Tongue (tissue), 2 donors: ENCODE measurements around the gene PKN1. TPM values are rescaled to one million over a fixed set of nuclear protein-coding genes. Genes with fewer than 3 reads are reported as not detected.

ENCODE experiments used
- DNase-seq: peaks from one replicate; pipeline ENCODE4 v3.0.0-alpha.2; 2015
- total RNA-seq: library from RNA; depleted of rRNA; stranded (reverse); fragments of >200 nt; gene quantifications from one replicate; pipeline ENCODE4 v1.2.3, GENCODE V29; 2014

The PKN1 gene
- total RNA-seq, 1 donor from 2014 or later = 83.0 TPM

DNA sequence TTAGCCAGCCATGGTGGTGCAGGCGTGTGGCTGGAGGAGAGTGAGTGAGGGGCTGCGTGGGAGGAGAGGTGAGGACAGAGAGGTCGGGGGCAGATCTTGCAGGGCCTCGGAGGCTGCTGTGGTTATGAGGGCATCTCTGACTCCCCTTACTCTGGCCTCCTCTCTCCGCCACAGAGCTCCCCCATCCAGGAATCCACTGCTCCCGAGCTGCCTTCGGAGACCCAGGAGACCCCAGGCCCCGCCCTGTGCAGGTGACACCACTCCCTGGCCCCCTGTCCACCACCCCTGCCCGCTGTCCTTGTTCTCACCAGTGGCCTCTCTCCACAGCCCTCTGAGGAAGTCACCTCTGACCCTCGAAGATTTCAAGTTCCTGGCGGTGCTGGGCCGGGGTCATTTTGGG is 34.3 kb downstream of the PKN1 start:
- DNase-seq = no peak

DNA sequence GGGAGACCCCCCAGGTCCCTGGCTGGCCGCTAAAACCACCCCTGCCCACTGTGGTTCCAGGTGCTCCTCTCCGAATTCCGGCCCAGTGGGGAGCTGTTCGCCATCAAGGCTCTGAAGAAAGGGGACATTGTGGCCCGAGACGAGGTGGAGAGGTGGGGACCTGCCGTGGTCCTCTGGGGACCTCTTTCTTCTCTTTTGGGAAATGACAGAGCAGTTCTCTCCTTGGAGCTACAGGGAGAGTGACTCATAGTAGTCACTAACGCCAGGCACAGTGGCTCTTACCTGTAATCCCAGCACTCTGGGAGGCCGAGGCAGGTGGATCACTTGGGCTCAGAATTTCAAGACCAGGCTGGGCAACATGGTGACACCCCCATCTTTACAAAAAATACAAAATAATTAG is 34.7 kb downstream of the PKN1 start:
- DNase-seq = no peak

DNA sequence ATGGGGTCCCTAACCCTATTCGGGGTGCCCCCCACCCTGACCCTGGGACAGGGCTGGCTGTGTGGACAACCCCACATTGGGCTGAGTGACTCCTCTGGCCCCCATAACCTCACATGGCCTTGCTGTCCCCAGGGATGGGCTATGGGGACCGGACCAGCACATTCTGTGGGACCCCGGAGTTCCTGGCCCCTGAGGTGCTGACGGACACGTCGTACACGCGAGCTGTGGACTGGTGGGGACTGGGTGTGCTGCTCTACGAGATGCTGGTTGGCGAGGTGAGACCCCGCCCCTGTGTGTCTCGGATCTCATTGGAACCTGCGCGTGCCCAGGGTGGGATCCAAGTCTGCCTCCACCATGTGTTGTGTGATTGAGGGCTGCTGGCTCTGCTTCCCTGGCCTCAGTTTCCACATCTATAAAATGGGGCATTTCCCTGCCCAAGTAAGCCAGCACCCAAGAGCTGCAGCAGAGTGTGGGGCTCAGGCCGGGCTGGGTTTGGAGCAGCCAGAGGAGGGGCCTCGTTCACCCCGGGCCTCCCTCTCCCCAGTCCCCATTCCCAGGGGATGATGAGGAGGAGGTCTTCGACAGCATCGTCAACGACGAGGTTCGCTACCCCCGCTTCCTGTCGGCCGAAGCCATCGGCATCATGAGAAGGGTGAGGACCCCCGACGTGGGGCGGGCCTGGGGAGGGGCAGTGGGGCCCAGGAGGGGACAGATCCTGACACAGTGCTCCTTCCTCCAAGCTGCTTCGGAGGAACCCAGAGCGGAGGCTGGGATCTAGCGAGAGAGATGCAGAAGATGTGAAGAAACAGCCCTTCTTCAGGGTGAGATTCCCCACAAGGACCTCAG is 37.1 kb downstream of the PKN1 start:
- DNase-seq = no peak

DNA sequence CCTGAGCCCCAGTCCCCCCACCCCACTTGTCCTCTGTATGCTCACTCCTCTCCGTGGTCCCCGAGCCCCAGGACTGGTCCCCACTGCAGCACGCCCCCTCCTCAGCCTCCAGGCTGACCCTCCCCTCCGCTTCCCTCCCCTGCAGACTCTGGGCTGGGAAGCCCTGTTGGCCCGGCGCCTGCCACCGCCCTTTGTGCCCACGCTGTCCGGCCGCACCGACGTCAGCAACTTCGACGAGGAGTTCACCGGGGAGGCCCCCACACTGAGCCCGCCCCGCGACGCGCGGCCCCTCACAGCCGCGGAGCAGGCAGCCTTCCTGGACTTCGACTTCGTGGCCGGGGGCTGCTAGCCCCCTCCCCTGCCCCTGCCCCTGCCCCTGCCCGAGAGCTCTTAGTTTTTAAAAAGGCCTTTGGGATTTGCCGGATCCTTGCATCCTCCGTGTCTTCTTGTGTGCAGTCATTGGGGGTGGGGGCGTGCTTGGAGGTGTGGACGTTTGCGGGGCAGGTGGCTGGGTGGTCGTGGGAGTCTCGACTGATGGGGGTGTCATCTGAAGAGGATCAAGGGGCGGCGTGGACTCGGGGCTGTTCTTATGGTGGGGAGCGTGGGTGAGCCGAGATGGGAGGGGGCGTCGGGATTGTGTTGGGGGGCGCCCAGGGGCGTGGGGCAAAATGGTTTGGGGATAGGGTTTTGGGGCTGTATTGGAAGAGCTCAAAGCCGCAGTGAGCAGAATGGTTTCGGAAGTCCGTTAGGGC is 38.5 kb downstream of the PKN1 start:
- no peak for DNase-seq

DNA sequence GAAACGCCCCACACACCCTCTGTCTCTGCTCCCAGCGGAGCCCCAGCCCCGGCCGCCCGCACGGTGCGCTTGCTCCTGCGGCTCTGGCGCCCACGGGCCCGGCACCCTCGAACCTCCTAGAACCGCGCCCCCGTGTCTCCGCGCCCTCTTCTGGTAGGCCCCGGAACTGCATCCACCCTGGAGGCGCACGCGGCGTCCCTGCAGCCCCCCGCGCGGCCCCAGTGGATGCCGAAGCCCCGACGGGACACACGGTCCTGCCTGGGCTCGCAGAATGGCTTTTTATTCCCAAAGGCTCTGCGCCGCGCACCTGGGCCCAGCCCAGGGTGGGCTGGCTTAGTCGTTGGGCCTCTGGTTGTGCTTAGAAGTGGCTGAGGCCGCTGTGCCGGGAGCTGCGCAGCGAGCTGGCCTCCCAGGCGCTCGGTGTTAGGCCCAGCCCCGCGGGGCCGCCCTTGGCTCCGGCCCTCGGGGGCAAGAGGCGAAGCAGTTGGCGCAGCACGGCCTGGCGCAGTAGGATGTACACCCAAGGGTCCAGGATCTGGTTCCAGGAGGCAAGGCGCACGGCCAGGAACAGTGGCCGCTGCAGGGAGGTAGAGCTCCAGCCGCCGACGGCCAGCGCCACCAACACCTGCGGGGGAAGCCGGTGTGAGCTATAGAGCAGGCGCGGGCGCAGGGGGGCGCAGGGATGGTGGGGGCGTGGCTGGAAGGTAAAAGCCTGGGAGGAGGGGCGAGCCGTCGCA is 39.3 kb downstream of the PKN1 start:
- peak; percentile 82 for DNase-seq

DNA sequence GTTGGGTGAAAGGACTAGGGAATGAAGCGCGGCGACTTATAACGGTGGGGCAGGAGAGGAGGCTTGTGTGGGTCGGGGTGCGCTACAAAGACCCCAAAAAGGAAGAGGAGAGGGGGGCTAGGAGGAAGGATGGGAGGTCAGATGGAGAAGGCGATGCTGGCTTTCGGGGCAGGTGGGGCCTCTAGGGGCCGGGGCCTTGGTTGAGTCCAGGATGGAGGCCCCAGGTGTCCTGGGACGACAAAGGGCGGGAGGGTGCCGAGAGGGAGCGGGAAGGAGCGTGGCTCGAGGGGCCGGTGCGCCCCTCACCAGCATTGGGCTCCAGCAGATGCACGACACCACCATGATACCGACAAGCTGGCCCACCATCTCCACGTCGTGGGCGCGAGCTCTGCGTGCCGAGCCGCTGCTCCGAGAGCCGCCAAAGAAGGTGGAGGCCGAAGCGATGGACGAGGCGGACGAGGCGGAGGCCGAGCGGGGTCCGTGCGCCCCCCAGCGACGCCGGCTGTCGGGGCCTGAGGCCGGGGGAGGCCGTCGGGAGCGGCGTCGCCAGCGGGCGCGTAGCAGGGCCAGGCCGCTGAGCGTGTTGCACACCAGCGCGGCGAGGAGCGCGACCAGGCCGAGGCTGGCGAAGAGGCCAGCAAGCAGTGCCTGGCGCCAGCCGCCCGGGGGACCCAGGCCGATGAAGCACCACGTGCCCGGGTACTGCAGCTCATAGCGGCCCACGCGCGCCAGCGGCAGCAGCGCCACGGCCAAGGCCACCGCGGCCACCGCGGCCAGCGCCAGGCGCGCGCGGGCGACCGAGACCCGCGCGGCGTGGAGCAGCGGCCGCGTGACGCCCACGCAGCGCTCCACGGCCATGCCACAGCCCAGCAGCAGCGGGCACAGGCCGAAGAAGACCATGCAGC is 40.2 kb downstream of the PKN1 start:
- DNase-seq = peak; percentile 36

DNA sequence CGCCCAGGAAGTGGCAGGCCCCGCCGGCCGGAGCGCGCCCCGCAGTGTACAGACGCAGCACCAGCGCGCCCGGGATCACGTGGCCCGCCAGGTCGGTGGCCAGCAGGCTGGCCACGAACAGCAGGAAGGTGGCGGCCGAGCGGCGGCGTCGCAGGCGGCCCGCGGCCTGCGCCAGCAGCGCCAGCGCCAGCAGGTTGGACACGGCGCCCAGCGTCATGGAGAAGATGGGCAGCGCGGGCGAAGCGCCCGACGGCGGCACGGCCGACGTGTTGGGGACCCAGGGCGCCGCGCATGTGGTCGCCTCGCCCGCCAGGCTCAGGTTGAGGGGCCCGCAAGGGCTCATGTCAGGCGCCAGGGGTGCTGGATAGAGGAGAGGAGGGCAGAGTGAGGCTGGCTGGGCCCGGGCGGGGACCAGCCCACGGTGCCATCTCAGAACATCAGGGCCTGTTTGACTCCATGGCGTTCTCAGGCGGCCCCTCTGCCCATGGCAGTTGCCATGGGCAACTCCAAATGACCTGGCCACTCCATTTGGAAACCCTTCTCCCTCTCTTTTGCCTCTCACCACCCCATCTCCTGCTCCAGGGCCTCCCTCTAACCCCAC is 41.0 kb downstream of the PKN1 start:
- no peak for DNase-seq

DNA sequence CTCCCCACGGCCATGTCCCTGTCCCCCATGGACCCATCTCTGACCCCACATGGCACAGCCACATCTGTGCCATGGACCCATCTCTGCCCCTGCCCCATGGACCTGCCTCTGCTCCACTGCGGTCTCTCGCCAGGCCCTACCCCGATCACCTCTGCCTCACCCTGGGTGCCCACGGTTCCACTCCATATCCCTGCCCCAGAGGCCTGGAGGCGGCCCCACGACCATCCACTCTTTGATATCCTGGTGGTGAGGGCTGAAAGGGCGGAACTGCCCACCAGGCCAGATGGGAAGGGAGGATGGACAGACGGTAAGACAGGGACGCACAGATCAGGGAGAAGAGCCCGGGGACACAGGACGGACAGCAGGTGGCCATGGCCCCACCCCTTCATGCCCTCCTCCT is 41.7 kb downstream of the PKN1 start:
- no peak for DNase-seq

DNA sequence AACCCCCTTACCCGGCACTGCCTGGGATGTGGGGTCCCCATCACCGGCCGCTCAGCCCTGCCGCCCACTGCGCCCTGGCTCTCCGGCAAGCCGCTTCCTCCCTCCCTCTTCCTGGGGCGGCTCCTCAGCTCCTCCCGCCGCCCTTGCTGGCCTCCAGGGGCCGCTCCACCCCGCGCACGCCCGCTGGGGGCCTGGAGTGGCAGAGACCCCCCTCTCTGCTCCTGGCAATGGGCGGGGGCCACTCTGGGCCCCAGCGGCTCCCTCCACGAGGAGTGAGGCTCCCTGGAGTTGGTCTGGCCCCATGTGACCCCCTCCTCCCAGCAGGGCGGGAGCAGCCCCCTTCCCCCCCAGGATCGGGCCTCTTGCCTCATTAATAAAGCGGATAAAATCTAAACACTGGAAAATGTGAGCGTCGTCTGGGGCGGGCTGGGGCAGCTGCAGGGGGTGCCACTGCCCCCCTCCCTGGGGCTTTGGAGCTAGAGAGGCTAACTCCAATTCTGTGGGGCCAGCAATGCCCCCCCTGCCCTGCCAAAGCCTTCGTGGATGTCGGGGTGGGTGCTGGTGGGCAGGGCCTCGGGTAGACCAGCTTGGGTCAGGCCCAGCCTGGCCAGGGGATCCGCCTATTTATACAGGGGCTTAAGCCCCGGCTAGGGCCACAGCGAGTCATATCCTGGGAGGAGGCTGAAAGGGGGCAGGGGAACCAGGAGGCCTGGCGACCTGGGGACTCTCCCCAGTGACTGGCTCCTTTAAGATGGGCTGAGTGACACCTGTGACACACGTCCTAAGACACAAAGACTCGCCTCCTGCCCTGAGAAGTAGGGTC is 42.4 kb downstream of the PKN1 start, which contains the start of gene PTGER1:
Gene PTGER1, minus strand, starts transcription at position 104 of the 823 bp plus-strand sequence. CDS start 1,034 bp downstream, outside the sequence.
- DNase-seq = peak; percentile 26

DNA sequence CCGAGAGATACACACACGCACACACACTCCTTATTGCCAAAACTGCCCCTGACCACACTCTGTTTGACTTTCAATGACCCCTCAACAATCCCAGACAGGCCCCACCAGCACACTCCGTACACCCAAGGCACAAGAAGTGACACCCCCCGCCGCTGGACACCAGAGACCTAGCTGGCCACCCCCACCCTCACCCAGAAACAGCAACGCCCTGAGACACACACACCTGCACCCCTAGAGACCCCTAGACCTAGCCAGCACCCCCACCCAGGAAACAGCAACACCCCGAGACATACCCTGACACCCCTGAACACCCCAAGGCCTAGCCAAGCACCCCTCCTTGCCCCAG is 43.2 kb downstream of the PKN1 start:
- no peak for DNase-seq

DNA sequence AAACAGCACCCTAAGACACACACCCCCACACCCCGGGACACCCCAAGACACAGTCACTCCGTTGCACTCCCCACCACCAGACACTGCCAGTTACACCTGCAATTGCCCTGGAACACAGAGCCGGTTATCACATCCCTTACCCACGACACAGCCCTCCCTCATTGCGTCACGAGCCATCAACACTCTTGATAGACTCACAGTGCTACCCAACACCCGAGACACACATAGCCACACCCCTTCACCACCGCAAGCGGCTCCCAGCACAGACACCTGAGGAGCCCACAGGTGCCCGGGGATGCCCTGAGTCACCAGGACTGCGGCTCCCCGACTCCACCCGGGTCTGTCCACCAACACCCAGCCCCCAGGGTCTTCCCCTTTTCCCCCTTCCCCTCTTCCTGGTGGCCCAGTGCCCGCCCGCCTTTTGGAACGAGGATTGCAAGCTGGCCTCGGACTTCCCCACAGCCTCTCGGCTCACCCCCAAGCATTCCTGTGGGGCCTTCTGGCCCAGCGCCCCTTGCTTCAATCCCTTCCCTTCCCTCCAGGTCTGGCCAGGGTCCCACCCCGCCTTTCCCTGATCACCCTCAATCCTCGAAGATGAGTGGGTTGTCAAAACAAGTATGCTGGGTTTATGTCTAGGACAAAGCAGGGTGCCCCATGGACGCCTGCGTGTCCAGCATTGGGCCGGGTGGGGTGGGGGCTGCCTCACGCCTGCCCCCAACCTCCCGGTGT is 43.7 kb downstream of the PKN1 start:
- DNase-seq = peak; percentile 33

DNA sequence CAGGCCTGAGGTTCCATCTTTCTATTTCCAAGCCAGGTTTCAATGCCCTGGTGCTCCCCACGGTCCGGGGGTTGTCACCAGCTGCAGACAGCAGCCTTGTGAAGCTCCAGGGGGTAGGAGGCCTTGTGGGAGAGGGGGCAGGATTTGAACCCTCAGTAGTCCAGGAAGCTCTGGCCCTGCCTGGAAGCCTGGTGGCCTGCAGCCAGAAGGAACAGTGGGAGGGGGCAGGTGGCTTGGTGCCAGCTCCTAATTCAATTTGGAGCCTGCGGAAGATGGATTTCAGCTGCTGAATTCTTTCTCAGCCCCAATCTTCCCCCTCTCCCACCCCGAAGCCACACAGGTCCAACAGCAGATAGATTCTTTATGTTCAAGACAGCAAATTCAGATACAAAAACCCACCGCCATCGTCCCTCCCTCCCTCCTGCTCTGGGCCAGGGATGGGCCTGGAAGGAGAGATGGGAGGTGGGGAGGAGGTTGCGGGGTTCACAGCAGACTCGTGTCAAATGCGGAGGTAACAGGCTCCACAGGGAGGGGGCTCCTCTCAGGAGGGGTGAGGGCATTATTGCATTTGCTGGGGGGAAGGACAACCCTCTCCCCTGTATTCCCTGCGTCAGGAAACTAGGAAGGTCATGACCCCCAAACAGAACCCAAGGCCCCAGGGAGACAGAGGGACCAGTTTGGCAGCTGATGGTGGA is 44.5 kb downstream of the PKN1 start:
- DNase-seq = peak; percentile 75

DNA sequence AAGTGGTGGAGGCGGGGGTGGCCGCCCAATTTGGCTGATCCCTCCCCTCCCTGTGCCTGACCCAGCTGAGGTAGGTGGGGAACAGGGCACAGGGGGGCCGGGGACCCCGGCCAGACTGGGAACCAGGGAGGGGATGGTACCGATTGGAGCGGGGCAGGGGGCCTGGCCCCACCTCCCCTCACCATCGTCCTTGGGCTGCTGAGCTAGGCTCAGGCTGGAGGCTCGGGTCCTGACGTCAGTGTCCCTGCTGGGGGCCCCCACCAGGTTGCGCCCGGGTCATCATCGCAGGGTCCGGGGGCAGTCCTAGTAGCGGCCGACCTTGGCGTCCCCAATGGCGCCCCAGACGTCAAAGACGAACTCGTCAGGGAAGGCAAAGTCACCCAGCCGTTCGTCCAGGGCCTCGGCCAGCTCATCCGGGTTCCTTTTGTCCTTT is 45.0 kb downstream of the PKN1 start:
- DNase-seq = no peak

DNA sequence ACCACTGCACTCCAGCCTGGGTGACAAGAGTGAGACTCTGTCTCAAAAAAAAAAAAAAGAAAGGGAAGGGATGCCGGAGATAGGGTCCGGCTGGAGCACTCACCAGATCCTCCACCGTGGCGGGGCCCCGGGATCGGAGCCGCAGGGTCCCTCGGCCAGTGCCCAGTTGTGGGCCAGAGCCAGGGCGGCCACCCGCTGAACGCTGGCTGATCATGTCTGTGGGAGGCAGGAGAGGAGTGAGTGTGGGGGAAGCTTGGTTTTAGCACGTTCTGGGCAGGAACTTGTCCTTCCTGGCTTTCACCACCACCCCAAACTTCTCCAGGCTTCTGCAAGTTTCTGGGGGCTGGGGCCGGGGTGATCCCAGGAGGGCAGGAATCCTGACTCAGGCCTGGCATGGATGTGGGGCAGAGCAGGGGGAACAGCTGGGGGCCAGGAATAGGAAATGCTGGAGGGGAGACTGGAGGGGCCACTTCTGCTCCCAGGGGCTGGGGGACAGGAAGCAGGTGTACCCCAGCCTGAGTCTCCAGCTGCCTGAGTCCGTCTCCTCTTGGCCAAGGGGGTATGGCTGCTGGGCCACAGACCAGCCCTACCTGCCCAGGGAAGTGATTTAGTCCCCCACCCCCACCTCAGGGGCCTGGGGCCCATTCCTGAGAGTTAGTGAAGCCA is 46.3 kb downstream of the PKN1 start:
- no peak for DNase-seq

DNA sequence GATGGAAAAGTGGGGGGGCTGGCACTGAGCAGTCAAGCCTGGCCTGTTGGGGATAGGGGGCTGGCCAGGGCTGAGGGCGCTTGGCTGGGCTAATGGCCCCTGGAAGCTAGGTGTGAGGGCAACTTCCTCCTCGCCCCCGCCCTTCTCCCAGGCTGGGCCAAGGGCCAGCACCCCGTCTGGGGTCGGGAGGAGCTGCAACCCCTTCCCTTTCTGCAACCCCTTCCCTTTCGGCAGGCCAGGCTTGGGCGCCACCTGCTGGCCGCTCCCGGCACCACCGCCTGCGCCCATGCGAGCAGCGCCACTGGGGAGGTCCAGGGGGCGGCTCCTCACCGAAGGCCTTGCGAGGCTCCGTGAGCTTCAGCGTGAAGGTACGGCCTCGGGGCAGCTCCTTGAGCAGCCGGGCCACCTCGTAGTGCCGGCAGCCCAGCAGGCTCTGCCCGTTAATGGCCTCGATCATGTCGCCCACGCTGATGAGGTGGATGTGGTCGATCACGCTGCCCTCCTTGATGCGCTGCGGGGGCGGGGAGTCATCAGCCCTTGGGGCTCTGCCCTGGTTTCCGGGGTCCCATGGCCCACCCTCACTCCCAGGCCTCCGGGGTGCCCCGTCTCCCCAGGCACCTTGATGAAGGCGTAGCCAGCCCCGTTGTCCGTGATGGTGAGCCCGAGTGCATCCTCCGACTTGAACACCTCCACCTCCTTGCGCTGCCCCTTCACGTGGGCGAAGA is 47.0 kb downstream of the PKN1 start:
- peak; percentile 40 for DNase-seq

DNA sequence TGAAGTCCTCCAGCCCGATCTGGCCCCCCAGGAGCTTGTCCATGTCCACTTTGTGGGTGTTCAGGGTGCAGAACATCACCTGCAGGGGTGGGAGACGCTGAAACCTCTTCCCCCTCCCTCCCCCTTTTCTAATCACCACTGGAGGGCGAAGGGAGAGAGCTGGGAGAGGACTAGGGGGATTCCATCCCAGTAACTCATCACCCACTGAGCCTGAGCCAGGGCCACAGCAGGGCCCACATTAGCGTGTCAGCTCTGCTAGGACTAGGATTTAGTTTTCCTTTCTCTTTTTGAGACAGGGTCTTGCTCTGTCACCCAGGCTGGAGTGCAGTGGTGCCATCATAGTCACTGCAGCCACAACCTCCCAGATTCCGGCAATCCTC is 47.6 kb downstream of the PKN1 start:
- no peak for DNase-seq

DNA sequence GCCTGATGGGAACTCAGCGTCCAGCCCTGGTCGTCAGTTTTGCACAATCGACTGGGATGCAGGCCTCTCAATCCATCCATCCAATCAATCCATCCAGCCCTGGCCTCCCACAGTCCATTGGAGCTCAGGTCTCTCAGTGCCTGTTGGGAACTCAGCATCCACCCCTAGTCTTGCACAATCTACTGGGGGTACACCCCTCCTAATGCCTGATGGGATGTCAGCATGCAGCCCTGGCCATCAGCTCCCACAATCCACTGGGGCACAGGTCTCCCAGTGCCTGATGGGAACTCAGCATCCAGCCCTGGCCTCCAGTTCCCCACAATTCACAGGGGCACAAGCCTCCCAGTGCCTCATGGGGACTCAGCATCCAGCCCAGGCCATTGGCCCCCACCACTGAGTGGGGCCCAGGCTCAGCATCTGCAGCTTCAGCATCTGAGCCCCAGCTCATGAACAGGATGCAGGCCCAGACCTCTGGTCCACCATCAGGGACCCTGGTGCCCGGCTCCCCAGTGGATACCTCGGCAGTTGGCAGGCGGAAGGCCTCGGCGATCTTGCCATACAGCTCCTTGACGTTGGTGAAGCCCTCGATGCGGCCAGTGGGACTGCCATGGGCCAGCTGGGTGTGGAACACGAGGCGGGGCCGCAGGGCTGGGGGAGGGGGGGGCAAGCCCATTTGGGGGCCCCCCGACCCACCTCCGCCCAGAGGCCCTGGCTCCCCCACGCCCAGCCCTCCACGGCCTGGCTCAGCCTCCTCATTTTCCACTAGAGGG is 49.3 kb downstream of the PKN1 start:
- DNase-seq = no peak
